GM12878 (cell line): ENCODE data around the gene TMEM235. TPM values are rescaled to one million over a fixed set of nuclear protein-coding genes. Genes with fewer than 3 reads are reported as not detected.

Experiments used
- ATAC-seq: fragments of 200-7000 bp; cut with Tn5 transposase; 3 replicates; pipeline ENCODE4 v1.9.1; 2020; ENCODE audit warnings: mild to moderate bottlenecking, moderate library complexity
- BruUV-seq: library from RNA; stranded (reverse); fragments of 400-500 nt; replicated peaks from 2 replicates; lab custom pipeline; 2021; lab: Mats Ljungman, UMichigan
- CTCF ChIA-PET: fragments of 300-600 bp; sonication (Branson Sonifier 250); formaldehyde crosslinking; extraction: SDS; loops from one replicate; lab custom pipeline; 2021; ENCODE audit warnings: inconsistent platforms; lab: Yijun Ruan, JAX
- POLR2A ChIA-PET: fragments of 350-600 bp; formaldehyde crosslinking; extraction: SDS; loops from one replicate; lab custom pipeline; 2021; ENCODE audit warnings: inconsistent platforms; lab: Charles Lee
- RAD21 ChIA-PET: fragments of 300-600 bp; sonication (Branson Sonifier 250); formaldehyde crosslinking; loops from one replicate; lab custom pipeline; 2023; ENCODE audit warnings: antibody characterized with exemption; ENCODE audit not compliant: unreplicated experiment; lab: Charles Lee
- SMC1A ChIA-PET: fragments of 300-600 bp; sonication (Branson Sonifier 250); formaldehyde crosslinking; loops from one replicate; lab custom pipeline; 2023; ENCODE audit not compliant: unreplicated experiment, uncharacterized antibody; lab: Charles Lee
- DNase-seq: peaks from one replicate; pipeline ENCODE4 v3.0.0-alpha.2; 2011; ENCODE audit warnings: low read depth, low spot score
- FAIRE-seq: peaks from 3 replicates; lab custom pipeline; 2011; peaks lifted over from hg19 to GRCh38; lab: Jason Lieb, UNC
- H2AFZ ChIP-seq: 2 replicates; pipeline ENCODE4 v1.6.0; 2011; ENCODE audit warnings: low read depth, low read length, control low read depth; ENCODE audit not compliant: control insufficient read depth
- H3K27ac ChIP-seq: 2 replicates; pipeline ENCODE4 v1.5.1; 2011; ENCODE audit warnings: control low read depth; ENCODE audit not compliant: control insufficient read depth, insufficient read depth
- H3K27me3 ChIP-seq, 2 experiments: replicated peaks in 1 of 2; 2 replicates each; pipeline versions ENCODE4 v1.6.0 to v1.6.1; 2011; ENCODE audit warnings: low read length in 1 of 2; ENCODE audit not compliant: control insufficient read depth in 2 of 2, insufficient read depth in 2 of 2
- H3K36me3 ChIP-seq, 2 experiments: 2 replicates each; pipeline ENCODE4 v1.5.1; 2011; ENCODE audit warnings: low read length in 1 of 2; ENCODE audit not compliant: control insufficient read depth in 2 of 2, insufficient read depth in 2 of 2
- H3K4me1 ChIP-seq: 2 replicates; pipeline ENCODE4 v1.6.1; 2011; ENCODE audit warnings: mild to moderate bottlenecking, low read length, moderate library complexity, mixed read lengths; ENCODE audit not compliant: control insufficient read depth, insufficient read depth
- H3K4me2 ChIP-seq: 2 replicates; pipeline ENCODE4 v1.6.0; 2011; ENCODE audit warnings: control low read depth; ENCODE audit not compliant: control insufficient read depth, insufficient read depth
- H3K4me3 ChIP-seq: fragments of 200-600 bp; sonication (generic); 2 replicates; pipeline ENCODE4 v1.5.1; 2016
- H3K79me2 ChIP-seq: 2 replicates; pipeline ENCODE4 v1.6.0; 2011; ENCODE audit warnings: low read length; ENCODE audit not compliant: control insufficient read depth, insufficient read depth
- H3K9ac ChIP-seq: 2 replicates; pipeline ENCODE4 v1.8.0; 2011; ENCODE audit warnings: low read length, control low read depth, mixed read lengths; ENCODE audit not compliant: control insufficient read depth, insufficient read depth
- H3K9me3 ChIP-seq: replicated peaks from 3 replicates; pipeline ENCODE4 v1.5.1; 2011; ENCODE audit warnings: mild to moderate bottlenecking, low read length; ENCODE audit not compliant: control insufficient read depth, insufficient read depth
- H4K20me1 ChIP-seq: 2 replicates; pipeline ENCODE4 v1.6.0; 2011; ENCODE audit not compliant: control insufficient read depth, insufficient read depth
- CBFB ChIP-seq: IDR thresholded peaks from 2 replicates; pipeline ENCODE4 v1.6.1; 2016; ENCODE audit warnings: antibody characterized with exemption, low read depth
- CEBPB ChIP-seq, 2 experiments: fragments of 150-350 bp in 1 of 2; IDR thresholded peaks; 2 replicates each; pipeline ENCODE4 v1.6.1; 2012 to 2014; ENCODE audit warnings: low read depth in 2 of 2, low read length in 2 of 2, borderline replicate concordance in 1 of 2, inconsistent platforms in 1 of 2
- CTCF ChIP-seq, 3 experiments: IDR thresholded peaks in 2 of 3; conservative IDR thresholded peaks in 1 of 3; 2 replicates each; pipeline ENCODE4 v1.5.1; 2011; ENCODE audit warnings: low read depth in 3 of 3, low read length in 3 of 3, mild to moderate bottlenecking in 3 of 3, control low read depth in 2 of 3, moderate library complexity in 2 of 3, inconsistent platforms in 1 of 3, mixed read lengths in 1 of 3; ENCODE audit not compliant: control insufficient read depth in 2 of 3, insufficient read depth in 1 of 3; ENCODE audit errors: extremely low read depth in 1 of 3
- WGBS: methylation state at CpG from one replicate; pipeline ENCODE4 v1.1.6; 2016; ENCODE audit warnings: low lambda C conversion rate; ENCODE audit not compliant: insufficient replicate concordance, insufficient coverage; ENCODE audit errors: missing lambda C conversion rate; 5-methylcytosine and 5-hydroxymethylcytosine counted together
- in situ Hi-C: fragments of 300-500 bp; cut with MboI; formaldehyde crosslinking; loops from 9 replicates; pipeline ENCODE4 v1.14.3; 2018; ENCODE audit warnings: mixed read lengths
- intact Hi-C: fragments of 100-400 bp; cut with micrococcal nuclease; formaldehyde crosslinking; loops from one replicate; pipeline ENCODE4 v1.14.2; 2022; ENCODE audit not compliant: unreplicated experiment
- polyA plus RNA-seq, 11 experiments: library from polyadenylated mRNA; depleted of rRNA in 4 of 11; unstranded in 6 of 11; stranded (reverse) in 5 of 11; fragments of >200 nt; fragmentation: Nextera tagmentation in 4 of 11; fragmentation: Illumina TruSeq in 1 of 11; extraction: Ambion mirVana in 4 of 11; extraction: Trizol in 1 of 11; gene quantifications; 1 replicate in 1 of 11; 2 replicates in 10 of 11; pipeline versions ENCODE4 v1.2.1 to v1.2.3, GENCODE V29; 2011 to 2016; ENCODE audit warnings: inconsistent platforms in 2 of 11, missing spikeins in 2 of 11, low read depth in 1 of 11
- total RNA-seq, 4 experiments: library from RNA; depleted of rRNA in 3 of 4; stranded (reverse); fragments of >200 nt in 3 of 4; fragmentation: Illumina TruSeq in 1 of 4; extraction: Trizol in 1 of 4; gene quantifications; 2 replicates each; pipeline versions ENCODE4 v1.2.1 to v1.2.3, GENCODE V29; 2013 to 2021

Gene TMEM235
- total and polyA plus RNA-seq, 10 of the 15 experiments (the other 5 are each of a cell fraction or from before 2014, with no cell fraction given) = not detected

DNA sequence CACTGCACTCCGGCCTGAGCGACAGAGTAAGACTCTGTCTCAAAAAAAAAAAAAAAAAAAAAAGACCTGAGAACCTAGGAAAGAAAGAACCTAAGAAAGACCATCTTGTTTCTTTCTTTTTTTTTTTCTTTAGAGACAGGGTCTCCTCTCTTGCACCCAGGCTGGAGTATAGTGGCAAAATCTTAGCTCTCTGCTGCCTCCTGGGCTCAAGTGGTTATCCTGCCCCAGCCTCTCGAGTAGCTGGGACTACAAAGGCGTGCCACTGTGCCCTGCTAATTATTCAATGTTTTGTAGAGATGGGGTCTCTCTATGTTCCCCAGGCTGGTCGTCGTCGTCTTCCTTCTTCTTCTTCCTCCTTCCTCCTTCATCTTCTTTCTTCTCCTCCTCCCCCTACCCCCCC is 25.1 kb upstream of the TMEM235 start:
- no peak for TF ChIP-seq CEBPB (IDR thresholded peaks at IDR 0.05; ENCODE audit: borderline replicate concordance in 1 of 2, low read depth in 2 of 2, low read length in 2 of 2)
- TF ChIP-seq CTCF (IDR thresholded peaks at IDR 0.05 in 2 of 3, conservative IDR thresholded peaks at IDR 0.05 in 1 of 3; ENCODE audit: control insufficient read depth in 2 of 3, extremely low read depth in 1 of 3, insufficient read depth in 1 of 3, low read depth in 3 of 3, low read length in 3 of 3) = peak in 2 of 3 experiments; percentile 6 to 12; a peak in 1 of 6 replicates
- no peak for DNase-seq
- SMC1A ChIA-PET = interaction anchor here (0.7 to 1.6 kb wide), 3 partner anchors 32 to 118 kb away, joined by 3 to 4 read pairs (median 3); no protein-coding TSS in a partner anchor
- H3K27me3 ChIP-seq = no peaks in the 10 kb centered on the region
- FAIRE-seq = no peak
- H3K4me3 ChIP-seq = no peak overlapping the region
- intact Hi-C loops = no loop called here
- RAD21 ChIA-PET = interaction anchor here (0.7 to 1.3 kb wide), 3 partner anchors 62 to 187 kb away, joined by 3 to 5 read pairs (median 4); no protein-coding TSS in a partner anchor
- in situ Hi-C loops = no loop called here
- no peaks in the 10 kb centered on the region for H4K20me1 ChIP-seq
- H3K4me2 ChIP-seq = no peak overlapping the region
- WGBS = 93% methylated on average over 5 of the region's 7 CpGs
- H2AFZ ChIP-seq = no peak overlapping the region
- H3K4me1 ChIP-seq = no peaks in the 10 kb centered on the region
- CTCF ChIA-PET = interaction anchor here (0.9 to 1.6 kb wide), 2 partner anchors 13 to 186 kb away, joined by 3 to 7 read pairs; no protein-coding TSS in a partner anchor
- BruUV-seq = no TSS peak
- peak; percentile 45; the same call in 2 of the 3 replicates for ATAC-seq
- no peak overlapping the region for H3K27ac ChIP-seq
- no peaks in the 10 kb centered on the region for H3K9me3 ChIP-seq
- no peaks in the 10 kb centered on the region for H3K79me2 ChIP-seq
- no peak overlapping the region for H3K9ac ChIP-seq
- POLR2A ChIA-PET = interaction anchor here (0.7 to 1.0 kb wide), 3 partner anchors 25 to 84 kb away, joined by 3 to 7 read pairs (median 6); no protein-coding TSS in a partner anchor
- H3K36me3 ChIP-seq = peaks cover 0 to 11% of the 10 kb centered on the region in 2 experiments; a peak in 3 of 4 replicates

- SMC1A ChIA-PET = no interaction called here
Observed at GRCh38 chr17:78208486-78208885, 22.9 kb upstream of the TMEM235 start.

More at GRCh38 chr17:78208486-78208885, 22.9 kb upstream of the TMEM235 start:
- H4K20me1 ChIP-seq = no peaks in the 10 kb centered on the region
- POLR2A ChIA-PET = no interaction called here
- H3K36me3 ChIP-seq = peaks cover 0 to 11% of the 10 kb centered on the region in 2 experiments; a peak in 3 of 4 replicates
- no peak for TF ChIP-seq CBFB
- TF ChIP-seq, all 136 proteins: peak for 0
- DNase-seq = no peak
- no peaks in the 10 kb centered on the region for H3K4me1 ChIP-seq
- H3K27me3 ChIP-seq = no peaks in the 10 kb centered on the region
- no peak overlapping the region for H2AFZ ChIP-seq
- H3K9ac ChIP-seq = no peak overlapping the region
- H3K79me2 ChIP-seq = no peaks in the 10 kb centered on the region
- in situ Hi-C loops (no loop called here), intact Hi-C loops (no loop called here)
- WGBS = 86% methylated on average over 3 of the region's 3 CpGs
- no peak for ATAC-seq
- BruUV-seq = no TSS peak
- H3K9me3 ChIP-seq = no peaks in the 10 kb centered on the region
- H3K4me3 ChIP-seq = no peak overlapping the region
- H3K27ac ChIP-seq = no peak overlapping the region
- no peak for FAIRE-seq
- RAD21 ChIA-PET = interaction anchor here (1.0 kb wide), 1 partner anchor 34 kb away, joined by 4 read pairs; no protein-coding TSS in a partner anchor
- no peak overlapping the region for H3K4me2 ChIP-seq
- CTCF ChIA-PET = no interaction called here
